SU-DHL-6 (cell line): ENCODE results near the gene HOXA13.

ENCODE experiments used
- EZH2phosphoT487 ChIP-seq: fragments of 200-600 bp; sonication (generic), shearing (Covaris generic); conservative IDR thresholded peaks from 2 replicates; pipeline ENCODE4 v1.6.1; 2018; ENCODE audit warnings: mild to moderate bottlenecking, antibody characterized with exemption, low read length, moderate library complexity, mixed read lengths
- TF ChIP-seq, protein P1 (sequence below): fragments of 200-600 bp; sonication (generic); IDR thresholded peaks from one replicate; pipeline ENCODE4 v1.5.1; 2017; ENCODE audit warnings: antibody characterized with exemption, mild to moderate bottlenecking, low read length, moderate library complexity; ENCODE audit not compliant: insufficient read depth, poor library complexity, severe bottlenecking

DNA sequence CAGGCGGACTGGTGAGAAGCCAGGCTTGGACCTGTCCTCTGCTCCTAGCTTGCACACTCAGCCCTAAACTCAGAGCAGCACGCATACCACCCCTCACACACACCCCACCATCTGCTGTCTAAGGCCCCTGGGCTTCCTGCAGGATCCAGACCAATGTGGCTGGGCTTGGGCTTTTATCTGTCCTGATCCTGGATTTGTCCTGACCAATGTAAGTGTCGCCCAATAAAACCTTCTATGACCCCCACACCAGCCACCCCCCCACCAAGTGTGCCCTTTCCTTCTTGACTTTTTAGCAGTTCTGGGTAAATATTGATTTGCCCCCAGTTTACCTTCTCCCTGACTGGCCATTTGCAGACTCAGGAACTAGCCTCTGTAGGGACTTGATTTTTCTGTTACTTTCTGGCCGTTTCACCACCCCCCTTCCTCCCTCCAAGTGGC lies 1.7 kb upstream of the HOXA13 start:
- TF ChIP-seq, protein P1, sequence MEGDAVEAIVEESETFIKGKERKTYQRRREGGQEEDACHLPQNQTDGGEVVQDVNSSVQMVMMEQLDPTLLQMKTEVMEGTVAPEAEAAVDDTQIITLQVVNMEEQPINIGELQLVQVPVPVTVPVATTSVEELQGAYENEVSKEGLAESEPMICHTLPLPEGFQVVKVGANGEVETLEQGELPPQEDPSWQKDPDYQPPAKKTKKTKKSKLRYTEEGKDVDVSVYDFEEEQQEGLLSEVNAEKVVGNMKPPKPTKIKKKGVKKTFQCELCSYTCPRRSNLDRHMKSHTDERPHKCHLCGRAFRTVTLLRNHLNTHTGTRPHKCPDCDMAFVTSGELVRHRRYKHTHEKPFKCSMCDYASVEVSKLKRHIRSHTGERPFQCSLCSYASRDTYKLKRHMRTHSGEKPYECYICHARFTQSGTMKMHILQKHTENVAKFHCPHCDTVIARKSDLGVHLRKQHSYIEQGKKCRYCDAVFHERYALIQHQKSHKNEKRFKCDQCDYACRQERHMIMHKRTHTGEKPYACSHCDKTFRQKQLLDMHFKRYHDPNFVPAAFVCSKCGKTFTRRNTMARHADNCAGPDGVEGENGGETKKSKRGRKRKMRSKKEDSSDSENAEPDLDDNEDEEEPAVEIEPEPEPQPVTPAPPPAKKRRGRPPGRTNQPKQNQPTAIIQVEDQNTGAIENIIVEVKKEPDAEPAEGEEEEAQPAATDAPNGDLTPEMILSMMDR = no peak
- no peak for TF ChIP-seq EZH2phosphoT487
